GM18505 (cell line): ENCODE data around the gene B3GNT9.
A peak's percentile ranks its signal among the peaks of the same experiment; 100 is the strongest.

Experiments used
- ATAC-seq: cut with Tn5 transposase; IDR thresholded peaks from one replicate; pipeline ENCODE4 v1.9.1; 2021; ENCODE audit not compliant: unreplicated experiment
- POLR2A ChIP-seq: IDR thresholded peaks from 4 replicates; pipeline ENCODE4 v1.6.1; 2011; ENCODE audit warnings: borderline replicate concordance; ENCODE audit not compliant: insufficient read depth, insufficient read length; ENCODE audit errors: extremely low read depth

B3GNT9 gene

GRCh38 chr16:67181346-67181745 is 30.5 kb upstream of the B3GNT9 start:
- no peak for ATAC-seq
- no peak for TF ChIP-seq POLR2A

- no peak for ATAC-seq
- TF ChIP-seq POLR2A = no peak
These were observed 29.4 kb upstream of the B3GNT9 start for GRCh38 chr16:67180166-67180565.

- no peak for ATAC-seq
- no peak for TF ChIP-seq POLR2A
These were observed 28.8 kb upstream of the B3GNT9 start for GRCh38 chr16:67179421-67180080.

- ATAC-seq = no peak
These were observed 27.2 kb upstream of the B3GNT9 start for GRCh38 chr16:67177743-67178699.

GRCh38 chr16:67176662-67177061 is 25.9 kb upstream of the B3GNT9 start:
- TF ChIP-seq POLR2A = no peak

More at GRCh38 chr16:67177743-67178699, 27.2 kb upstream of the B3GNT9 start:
- no peak for TF ChIP-seq POLR2A

GRCh38 chr16:67174706-67175231 is 24.0 kb upstream of the B3GNT9 start:
- ATAC-seq = no peak
- TF ChIP-seq POLR2A = no peak

More at GRCh38 chr16:67176662-67177061, 25.9 kb upstream of the B3GNT9 start:
- no peak for ATAC-seq

GRCh38 chr16:67173808-67174705 is 23.3 kb upstream of the B3GNT9 start:
- no peak for ATAC-seq
- no peak for TF ChIP-seq POLR2A

GRCh38 chr16:67173323-67173722 is 22.5 kb upstream of the B3GNT9 start:
- TF ChIP-seq POLR2A = no peak

GRCh38 chr16:67170949-67171649 is 20.3 kb upstream of the B3GNT9 start:
- no peak for TF ChIP-seq POLR2A
- ATAC-seq = no peak

More at GRCh38 chr16:67173323-67173722, 22.5 kb upstream of the B3GNT9 start:
- ATAC-seq = no peak

GRCh38 chr16:67170168-67170948 is 19.6 kb upstream of the B3GNT9 start, which contains the start of gene NOL3:
NOL3 (plus strand) TSS chr16:67170538.
- no peak for TF ChIP-seq POLR2A
- peak; percentile 39 for ATAC-seq

GRCh38 chr16:67169642-67170167 is 18.9 kb upstream of the B3GNT9 start:
- no peak for TF ChIP-seq POLR2A
- ATAC-seq = peak; percentile 10
